Transverse colon (tissue), 4 donors: ENCODE data around the gene CADPS2. TPM values are rescaled to one million over a fixed set of nuclear protein-coding genes. Genes with fewer than 3 reads are reported as not detected.

ENCODE experiments used
- DNase-seq: peaks from one replicate; pipeline ENCODE4 v3.0.0-alpha.2; 2019
- H3K27ac ChIP-seq, 4 donors: fragments of 200-600 bp; sonication (generic); 2 replicates each; pipeline ENCODE4 v1.5.1; 2016 to 2018; ENCODE audit warnings: inconsistent platforms in 4 of 4
- H3K27me3 ChIP-seq: fragments of 200-600 bp; sonication (generic); 2 replicates; pipeline ENCODE4 v1.5.1; 2017; ENCODE audit warnings: inconsistent platforms
- H3K36me3 ChIP-seq, 4 donors: fragments of 200-600 bp; sonication (generic); 2 replicates each; pipeline ENCODE4 v1.5.1; 2017 to 2019; ENCODE audit warnings: inconsistent platforms in 4 of 4
- H3K4me1 ChIP-seq, 4 donors: fragments of 200-600 bp; sonication (generic); 2 replicates each; pipeline ENCODE4 v1.5.1; 2017 to 2020; ENCODE audit warnings: inconsistent platforms in 4 of 4
- H3K4me3 ChIP-seq, 4 donors: fragments of 200-600 bp; sonication (generic); 1 replicate in 1 of 4; 2 replicates in 3 of 4; pipeline versions ENCODE4 v1.5.1 to v1.6.1; 2017 to 2019; ENCODE audit warnings: inconsistent platforms in 4 of 4
- H3K9me3 ChIP-seq, 2 donors: fragments of 200-600 bp; sonication (generic); 2 replicates each; pipeline ENCODE4 v1.5.1; 2017 to 2019; ENCODE audit warnings: inconsistent platforms in 2 of 2
- CTCF ChIP-seq, 5 experiments: fragments of 200-600 bp in 3 of 5; fragments of 450-650 bp in 2 of 5; sonication (generic) in 3 of 5; IDR thresholded peaks; 1 replicate in 2 of 5; 2 replicates in 3 of 5; pipeline ENCODE4 v1.5.1; 2016 to 2017; ENCODE audit warnings: antibody characterized with exemption in 5 of 5, inconsistent platforms in 3 of 5, mild to moderate bottlenecking in 2 of 5, moderate library complexity in 1 of 5
- EP300 ChIP-seq: sonication (generic); formaldehyde crosslinking; IDR thresholded peaks from one replicate; pipeline ENCODE4 v1.6.1; 2017; ENCODE audit warnings: antibody characterized with exemption, low read depth
- POLR2A ChIP-seq: fragments of 450-650 bp; IDR thresholded peaks from one replicate; pipeline ENCODE4 v1.6.1; 2016; ENCODE audit warnings: antibody characterized with exemption, mild to moderate bottlenecking, moderate library complexity
- POLR2AphosphoS5 ChIP-seq, 3 donors: sonication (generic); formaldehyde crosslinking; IDR thresholded peaks; one replicate each; pipeline ENCODE4 v1.6.1; 2016; ENCODE audit warnings: antibody characterized with exemption in 3 of 3
- WGBS, 2 donors: methylation state at CpG; one replicate each; pipeline ENCODE4 v1.1.5; 2018; ENCODE audit warnings: low coverage in 1 of 2; 5-methylcytosine and 5-hydroxymethylcytosine counted together
- in situ Hi-C, 4 donors: fragments of 200-750 bp; cut with MboI; loops; one replicate each; pipeline versions ENCODE4 v1.15.0 to v1.15.1; 2017; ENCODE audit warnings: low sequenced_read_pairs in 3 of 4, low pct_ligation_motif_present in 1 of 4, low pct_unique_long_range_greater_than_20kb in 1 of 4
- intact Hi-C: fragments of 100-400 bp; cut with DNase I; formaldehyde crosslinking; loops from one replicate; pipeline ENCODE4 v1.15.1; 2023; ENCODE audit warnings: low total_unique reads
- small RNA-seq, 4 donors: library from RNA; depleted of rRNA; stranded (forward); fragments of <200 nt; gene quantifications; one replicate each; pipeline ENCODE3, GENCODE V24; 2016
- total RNA-seq, 4 donors: library from RNA; depleted of rRNA; stranded (reverse); fragments of >200 nt; gene quantifications; one replicate each; pipeline ENCODE4 v1.1.0, GENCODE V29; 2016

The CADPS2 gene
- total RNA-seq, 4 donors from 2014 or later, result 9.0 to 15.2 (median 12.6) TPM

- in situ Hi-C loops (no loop called here), intact Hi-C loops (no loop called here)
- no peak for DNase-seq
- H3K9me3 ChIP-seq, result no peaks in the 10 kb centered on the region
- no peak for TF ChIP-seq POLR2AphosphoS5 (IDR thresholded peaks at IDR 0.05)
- H3K4me3 ChIP-seq, result no peak overlapping the region
- H3K4me1 ChIP-seq, result no peaks in the 10 kb centered on the region
- no peaks in the 10 kb centered on the region for H3K36me3 ChIP-seq
- H3K27ac ChIP-seq, result no peak overlapping the region
- 73 to 77% methylated on average over 2 of the region's 2 CpGs for WGBS, 2 donors
- H3K27me3 ChIP-seq, result no peaks in the 10 kb centered on the region
These were observed 613.1 kb downstream of the CADPS2 start for GRCh38 chr7:122273117-122273516.

GRCh38 chr7:122269241-122269640 is 617.0 kb downstream of the CADPS2 start:
- TF ChIP-seq CTCF (IDR thresholded peaks at IDR 0.05), result no peak
- TF ChIP-seq EP300, result no peak
- TF ChIP-seq POLR2AphosphoS5 (IDR thresholded peaks at IDR 0.05), result no peak
- no peak for TF ChIP-seq POLR2A
- H3K36me3 ChIP-seq, result no peaks in the 10 kb centered on the region
- H3K4me3 ChIP-seq, result no peak overlapping the region
- intact Hi-C loops (no loop called here), in situ Hi-C loops (no loop called here)
- no peaks in the 10 kb centered on the region for H3K9me3 ChIP-seq
- no peak overlapping the region for H3K27ac ChIP-seq
- 75 to 89% methylated on average over 1 of the region's 1 CpG for WGBS, 2 donors
- no peaks in the 10 kb centered on the region for H3K27me3 ChIP-seq
- no peaks in the 10 kb centered on the region for H3K4me1 ChIP-seq
- no peak for DNase-seq

Small RNA genes lying within 50 kb of the gene (small RNA-seq; reads per million reads assigned to genes)
- gene AC006463.1, result 0 reads per million in 4 donors

Other genes starting within 250 kb of the CADPS2 start
- 1 to 10 TPM in 3 of 4 donors, not detected in 1; 1.1 to 2.4 (median 1.2) TPM for gene RNF133, start 187.3 kb downstream of the CADPS2 start, total RNA-seq
- gene RNF148, start 183.5 kb downstream of the CADPS2 start, total RNA-seq, result 10 to 100 TPM in 1 of 4 donors, 1 to 10 TPM in 2, under 1 TPM in 1; 0.96 to 15.0 (median 1.5) TPM
- gene TAS2R16, start 109.2 kb upstream of the CADPS2 start, total RNA-seq, result not detected